Measurements from ENCODE around the gene PDZRN4. TPM values are rescaled to one million over a fixed set of nuclear protein-coding genes. Genes with fewer than 3 reads are reported as not detected.

PDZRN4 gene
- total and polyA plus RNA-seq, 2 experiments from 2014 or later = 0.90 TPM; not detected in 1

GRCh38 chr12:41587574-41587973 lies 399.5 kb downstream of the PDZRN4 start:
- no peak overlapping the region for H3K27ac ChIP-seq (ENCODE audit: low read depth)
- H3K36me3 ChIP-seq (ENCODE audit: insufficient read depth) = no peaks in the 10 kb centered on the region
- H3K4me3 ChIP-seq = no peak overlapping the region
- H3K4me1 ChIP-seq (ENCODE audit: insufficient read depth) = peaks cover 16% of the 10 kb centered on the region
- no peaks in the 10 kb centered on the region for H3K36me3 Mint-ChIP-seq (ENCODE audit: low read depth)
- no peaks in the 10 kb centered on the region for H3F3A ChIP-seq (replicated peaks; ENCODE audit: low read depth)
- H3K27me3 ChIP-seq (ENCODE audit: insufficient read depth) = no peaks in the 10 kb centered on the region
- DNase-seq (ENCODE audit: low spot score) (no peak), ATAC-seq (no peak)
- H3K27me3 Mint-ChIP-seq (ENCODE audit: insufficient read depth, low read depth, poor library complexity) = no peaks in the 10 kb centered on the region
- no peaks in the 10 kb centered on the region for H3K79me2 ChIP-seq (replicated peaks; ENCODE audit: insufficient read depth)
- TF ChIP-seq REST (IDR thresholded peaks at IDR 0.05; ENCODE audit: unreplicated experiment) (no peak), ZNF331 (CRISPR knock-in tag; IDR thresholded peaks at IDR 0.05; ENCODE audit: low read depth) (no peak), NANOG (IDR thresholded peaks at IDR 0.05; ENCODE audit: borderline replicate concordance) (no peak), EZH2phosphoT487 (IDR thresholded peaks at IDR 0.05; ENCODE audit: unreplicated experiment) (no peak), JUNB (IDR thresholded peaks at IDR 0.05; ENCODE audit: unreplicated experiment) (no peak), CTCF (conservative IDR thresholded peaks at IDR 0.05; ENCODE audit: low read depth in 2 of 2) (no peak)
- H4K20me1 ChIP-seq (replicated peaks; ENCODE audit: insufficient read depth) = no peaks in the 10 kb centered on the region
- no peak overlapping the region for H3K4me3 Mint-ChIP-seq
- H2AFZ ChIP-seq = no peak overlapping the region
- no peak overlapping the region for H3K27ac Mint-ChIP-seq
- H3K4me1 Mint-ChIP-seq = peaks cover 16% of the 10 kb centered on the region
- H3K9me3 Mint-ChIP-seq = no peaks in the 10 kb centered on the region; the same call in 2 of the 3 replicates
- H3K9me2 ChIP-seq (ENCODE audit: insufficient read depth) = peaks cover 3% of the 10 kb centered on the region
- no peak overlapping the region for H3K4me2 ChIP-seq

- Mint-ChIP-seq H3K27ac (no peak overlapping the region), H3K9me3 (no peaks in the 10 kb centered on the region; the same call in 2 of the 3 replicates), H3K27me3 (ENCODE audit: insufficient read depth, low read depth, poor library complexity) (no peaks in the 10 kb centered on the region), H3K4me3 (no peak overlapping the region), H3K4me1 (peaks cover 17% of the 10 kb centered on the region), H3K36me3 (ENCODE audit: low read depth) (no peaks in the 10 kb centered on the region)
- H3K36me3 ChIP-seq (ENCODE audit: insufficient read depth) = no peaks in the 10 kb centered on the region
- H3F3A ChIP-seq (replicated peaks; ENCODE audit: low read depth) = no peaks in the 10 kb centered on the region
- no peak overlapping the region for H2AFZ ChIP-seq
- no peak overlapping the region for H3K27ac ChIP-seq (ENCODE audit: low read depth)
- DNase-seq (ENCODE audit: low spot score) (no peak), ATAC-seq (no peak)
- peaks cover 18% of the 10 kb centered on the region for H3K4me1 ChIP-seq (ENCODE audit: insufficient read depth)
- no peak overlapping the region for H3K4me3 ChIP-seq
- H3K79me2 ChIP-seq (replicated peaks; ENCODE audit: insufficient read depth) = no peaks in the 10 kb centered on the region
- H3K4me2 ChIP-seq = no peak overlapping the region
- peaks cover 3% of the 10 kb centered on the region for H3K9me2 ChIP-seq (ENCODE audit: insufficient read depth)
- no peaks in the 10 kb centered on the region for H3K27me3 ChIP-seq (ENCODE audit: insufficient read depth)
- H4K20me1 ChIP-seq (replicated peaks; ENCODE audit: insufficient read depth) = no peaks in the 10 kb centered on the region
- TF ChIP-seq NANOG (IDR thresholded peaks at IDR 0.05; ENCODE audit: borderline replicate concordance) (no peak), EZH2phosphoT487 (IDR thresholded peaks at IDR 0.05; ENCODE audit: unreplicated experiment) (no peak), CTCF (conservative IDR thresholded peaks at IDR 0.05; ENCODE audit: low read depth in 2 of 2) (no peak), ZNF462 (CRISPR knock-in tag; IDR thresholded peaks at IDR 0.05) (no peak)
Measured at GRCh38 chr12:41589878-41590277, 401.8 kb downstream of the PDZRN4 start.
